Loucy (cell line): ENCODE results near the gene CYBB.

Experiments
- EZH2phosphoT487 ChIP-seq: fragments of 200-600 bp; IDR thresholded peaks from 2 replicates; pipeline ENCODE4 v1.6.1; 2018; ENCODE audit warnings: antibody characterized with exemption, mild to moderate bottlenecking, moderate library complexity, borderline replicate concordance
- TF ChIP-seq, protein P1 (sequence below): fragments of 200-600 bp; sonication (generic); conservative IDR thresholded peaks from 2 replicates; pipeline ENCODE4 v1.5.1; 2014; ENCODE audit warnings: mild to moderate bottlenecking, antibody characterized with exemption, low read length

- no peak for TF ChIP-seq EZH2phosphoT487
- TF ChIP-seq, protein P1, sequence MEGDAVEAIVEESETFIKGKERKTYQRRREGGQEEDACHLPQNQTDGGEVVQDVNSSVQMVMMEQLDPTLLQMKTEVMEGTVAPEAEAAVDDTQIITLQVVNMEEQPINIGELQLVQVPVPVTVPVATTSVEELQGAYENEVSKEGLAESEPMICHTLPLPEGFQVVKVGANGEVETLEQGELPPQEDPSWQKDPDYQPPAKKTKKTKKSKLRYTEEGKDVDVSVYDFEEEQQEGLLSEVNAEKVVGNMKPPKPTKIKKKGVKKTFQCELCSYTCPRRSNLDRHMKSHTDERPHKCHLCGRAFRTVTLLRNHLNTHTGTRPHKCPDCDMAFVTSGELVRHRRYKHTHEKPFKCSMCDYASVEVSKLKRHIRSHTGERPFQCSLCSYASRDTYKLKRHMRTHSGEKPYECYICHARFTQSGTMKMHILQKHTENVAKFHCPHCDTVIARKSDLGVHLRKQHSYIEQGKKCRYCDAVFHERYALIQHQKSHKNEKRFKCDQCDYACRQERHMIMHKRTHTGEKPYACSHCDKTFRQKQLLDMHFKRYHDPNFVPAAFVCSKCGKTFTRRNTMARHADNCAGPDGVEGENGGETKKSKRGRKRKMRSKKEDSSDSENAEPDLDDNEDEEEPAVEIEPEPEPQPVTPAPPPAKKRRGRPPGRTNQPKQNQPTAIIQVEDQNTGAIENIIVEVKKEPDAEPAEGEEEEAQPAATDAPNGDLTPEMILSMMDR, result no peak
Observed at GRCh38 chrX:37802028-37802427, 22.2 kb downstream of the CYBB start.
